ENCODE results near the gene TDRD7.
A peak's percentile ranks its signal among the peaks of the same experiment; 100 is the strongest.

The TDRD7 gene

DNA sequence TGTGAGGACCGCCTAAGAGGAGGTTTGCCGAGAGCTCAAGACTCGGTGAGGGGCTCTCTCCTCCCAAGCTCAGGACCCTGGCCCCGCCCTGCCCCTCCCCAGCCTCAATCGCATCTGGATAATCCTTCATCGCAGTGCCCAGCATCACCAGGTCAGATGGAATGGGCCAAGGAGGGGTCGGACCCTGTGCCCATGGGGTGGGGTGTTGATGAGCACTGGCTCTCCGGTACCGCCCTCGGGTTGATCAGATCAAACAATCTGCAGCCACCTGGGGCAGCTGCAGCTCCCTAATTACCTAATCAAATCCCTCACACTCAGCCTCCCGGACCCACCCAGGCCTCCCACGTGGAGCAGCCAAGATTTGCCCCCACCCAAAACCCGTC is 24.4 kb upstream of the TDRD7 start:
- DNase-seq, result no peak

DNA sequence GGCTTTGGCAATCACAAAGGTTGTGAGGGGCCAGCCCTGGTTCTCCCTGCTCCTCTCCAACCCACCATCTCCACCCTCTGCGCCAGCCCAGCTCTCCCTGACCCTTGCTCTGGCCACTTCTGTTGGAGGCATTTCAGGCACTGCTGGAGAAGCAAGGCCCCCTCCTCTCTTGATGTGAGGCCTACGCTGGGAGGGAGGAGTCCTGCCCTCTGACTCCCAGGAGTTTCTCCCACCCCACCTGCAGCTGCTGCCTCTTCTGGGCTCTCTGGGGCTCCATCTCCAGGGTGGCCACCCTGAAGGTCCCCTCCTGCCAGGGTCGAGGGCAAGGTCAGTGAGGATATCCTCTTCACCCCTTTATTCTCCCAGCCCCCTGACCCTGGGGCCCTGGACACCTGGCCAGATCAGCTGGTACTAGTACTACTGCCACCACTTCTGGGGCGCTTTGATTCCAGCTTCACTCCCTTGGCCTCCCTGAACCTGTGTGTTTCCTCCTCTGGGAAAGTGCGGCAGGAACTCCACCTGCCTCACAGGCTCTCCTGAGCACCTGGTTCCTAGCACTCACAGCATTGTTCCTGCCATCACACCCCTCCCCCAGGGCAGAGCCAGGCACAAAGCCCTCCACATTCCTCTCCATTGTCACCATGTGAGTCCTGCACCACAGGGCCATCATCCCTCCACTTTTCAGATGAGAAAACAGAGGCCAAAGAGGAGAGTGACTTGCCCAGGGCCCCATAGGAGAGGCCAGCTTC is 23.8 kb upstream of the TDRD7 start:
- DNase-seq, result no peak

DNA sequence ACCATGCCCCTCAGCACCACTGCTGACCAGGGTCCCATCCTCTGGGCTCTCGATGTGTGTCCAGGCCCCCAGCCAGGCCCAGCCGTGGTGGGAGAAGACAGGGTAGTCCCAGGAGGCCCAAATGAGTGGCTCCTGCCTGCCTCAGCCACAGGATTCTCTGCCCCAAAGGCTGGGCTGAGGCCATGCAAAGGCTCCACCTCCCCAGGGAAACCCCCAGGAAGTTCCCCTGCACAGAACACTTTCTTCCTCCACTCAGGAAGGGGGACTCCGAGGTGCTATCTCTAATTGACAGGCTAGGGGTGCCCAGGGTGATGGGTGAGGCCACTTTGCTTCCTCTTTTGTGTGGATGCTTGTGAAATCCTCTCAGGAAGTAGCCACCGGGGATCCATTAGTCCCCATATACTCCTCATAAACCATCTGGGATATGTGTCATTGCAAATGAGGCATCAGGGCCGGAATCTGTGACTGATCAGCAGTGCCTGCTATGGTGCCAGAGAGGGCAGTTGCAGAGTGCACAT is 23.1 kb upstream of the TDRD7 start:
- peak; percentile 40 for DNase-seq

DNA sequence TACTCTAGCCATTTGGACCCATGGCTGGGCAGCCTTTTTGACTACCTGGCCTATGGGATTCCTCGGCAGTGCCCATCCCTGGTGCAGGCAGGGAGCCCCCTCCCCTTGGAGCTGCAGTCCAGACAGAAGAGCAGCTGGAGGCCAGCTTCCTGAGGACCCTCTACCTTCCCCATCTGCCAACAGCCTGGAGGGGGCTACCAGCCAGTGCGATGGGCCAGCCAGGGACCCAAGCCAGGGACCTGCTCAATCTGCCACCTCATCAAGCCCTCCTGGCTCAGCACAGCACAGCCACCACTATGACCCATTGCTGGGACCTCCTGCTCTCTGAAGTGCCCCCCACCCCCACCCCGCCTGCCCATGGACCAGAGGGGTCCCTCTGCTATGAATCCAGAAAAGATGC is 22.6 kb upstream of the TDRD7 start:
- DNase-seq, result no peak

DNA sequence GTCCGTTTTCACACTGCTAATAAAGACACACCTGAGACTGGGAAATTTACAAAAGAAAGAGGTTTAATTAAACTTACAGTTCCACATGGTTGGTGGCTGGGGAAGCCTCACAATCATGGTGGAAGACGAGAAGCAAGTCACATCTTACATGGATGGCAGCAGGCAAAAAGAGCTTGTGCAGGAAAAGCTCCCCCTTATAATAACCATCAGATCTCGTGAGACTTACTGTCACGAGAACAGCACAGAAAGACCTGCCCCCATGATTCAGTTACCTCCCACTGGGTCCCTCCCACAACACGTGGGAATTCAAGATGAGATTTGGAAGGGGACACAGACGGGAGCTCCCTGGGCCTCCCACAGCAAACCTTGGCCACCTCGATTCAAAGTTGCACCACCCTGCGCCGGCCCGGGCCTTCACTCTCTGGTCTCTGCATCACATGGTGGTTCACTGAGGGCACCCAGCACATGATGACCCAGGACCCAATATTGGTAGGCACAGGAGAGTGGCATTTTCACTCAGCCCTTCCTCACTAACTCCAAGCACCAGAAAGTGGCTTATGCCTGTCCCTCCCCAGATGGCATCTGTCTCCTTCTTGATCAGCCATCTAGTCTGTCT is 21.0 kb upstream of the TDRD7 start:
- no peak for DNase-seq

DNA sequence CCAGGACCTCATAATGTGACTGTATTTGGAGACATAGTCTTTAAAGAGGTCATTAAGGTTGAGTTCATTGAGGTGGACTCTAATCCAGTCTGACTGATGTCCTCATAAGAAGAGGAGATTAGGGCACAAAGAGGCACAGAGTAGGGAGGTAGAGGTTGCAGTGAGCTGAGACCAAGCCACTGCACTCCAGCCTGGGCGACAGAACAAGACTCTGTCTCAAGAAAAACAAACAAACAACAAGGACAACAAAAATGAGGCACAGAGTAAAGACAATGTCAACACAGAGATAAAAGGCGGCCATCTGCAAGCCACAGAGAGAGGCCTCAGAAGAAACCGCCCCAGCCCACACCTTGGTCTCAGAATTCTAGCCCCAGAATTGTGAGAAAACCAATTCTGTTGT is 17.0 kb upstream of the TDRD7 start:
- DNase-seq, result no peak

DNA sequence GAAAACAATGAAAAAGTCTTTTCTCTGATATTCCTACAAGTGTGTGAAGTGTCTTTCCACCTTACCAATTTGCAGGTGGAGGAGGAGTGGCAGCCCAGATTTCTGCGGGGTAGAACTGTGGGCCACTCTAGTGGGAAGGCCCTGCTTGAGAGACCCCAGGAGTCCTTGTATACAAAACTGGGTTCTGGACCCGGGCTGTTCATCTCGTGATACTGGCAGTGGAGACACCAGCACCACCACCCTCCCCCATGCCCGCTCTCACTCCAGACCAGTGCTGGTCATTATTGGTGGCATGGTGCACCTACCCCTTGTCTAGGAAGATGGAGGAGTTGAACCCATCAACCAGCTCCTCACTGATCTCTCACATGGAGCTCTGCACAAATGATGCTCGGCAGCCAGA is 16.2 kb upstream of the TDRD7 start:
- no peak for DNase-seq

DNA sequence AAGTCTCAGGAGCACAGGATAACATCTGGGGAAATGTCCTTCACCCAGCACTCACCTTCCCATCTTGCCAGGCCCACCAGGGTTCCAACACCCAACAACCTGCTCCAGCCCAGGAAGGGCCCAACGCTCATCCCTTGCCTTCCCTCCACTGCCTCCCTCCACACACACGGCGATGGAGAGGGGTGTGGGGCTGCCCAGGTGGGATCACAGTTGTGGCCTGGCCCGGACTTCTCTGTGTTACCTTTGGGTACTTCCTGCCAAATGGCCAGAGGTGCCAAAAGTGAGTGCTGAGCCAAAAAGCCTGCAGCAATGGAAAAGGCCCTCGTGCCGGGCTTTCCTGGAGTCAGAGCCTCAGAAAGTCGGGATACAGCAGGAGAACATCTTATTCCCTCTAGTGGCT is 15.6 kb upstream of the TDRD7 start:
- no peak for DNase-seq

DNA sequence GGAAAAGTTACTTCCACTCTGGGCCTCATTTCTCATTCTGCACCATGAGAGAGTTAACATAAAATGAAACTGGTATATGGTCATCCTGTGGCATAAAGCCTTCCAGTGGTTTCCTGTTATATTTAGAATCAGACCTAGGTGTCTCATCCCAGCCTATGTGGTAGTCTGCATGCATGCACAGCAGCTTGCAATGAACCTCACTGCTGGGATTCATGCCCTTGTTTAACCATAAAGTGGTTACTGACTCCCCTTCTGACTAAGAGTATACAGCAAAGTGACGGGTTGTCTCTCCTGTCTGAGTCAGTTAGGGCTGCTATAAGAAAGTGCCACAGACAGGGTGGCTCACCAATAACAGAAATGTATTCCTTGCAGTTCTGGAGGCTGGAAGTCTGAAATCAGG is 14.7 kb upstream of the TDRD7 start:
- DNase-seq, result no peak

DNA sequence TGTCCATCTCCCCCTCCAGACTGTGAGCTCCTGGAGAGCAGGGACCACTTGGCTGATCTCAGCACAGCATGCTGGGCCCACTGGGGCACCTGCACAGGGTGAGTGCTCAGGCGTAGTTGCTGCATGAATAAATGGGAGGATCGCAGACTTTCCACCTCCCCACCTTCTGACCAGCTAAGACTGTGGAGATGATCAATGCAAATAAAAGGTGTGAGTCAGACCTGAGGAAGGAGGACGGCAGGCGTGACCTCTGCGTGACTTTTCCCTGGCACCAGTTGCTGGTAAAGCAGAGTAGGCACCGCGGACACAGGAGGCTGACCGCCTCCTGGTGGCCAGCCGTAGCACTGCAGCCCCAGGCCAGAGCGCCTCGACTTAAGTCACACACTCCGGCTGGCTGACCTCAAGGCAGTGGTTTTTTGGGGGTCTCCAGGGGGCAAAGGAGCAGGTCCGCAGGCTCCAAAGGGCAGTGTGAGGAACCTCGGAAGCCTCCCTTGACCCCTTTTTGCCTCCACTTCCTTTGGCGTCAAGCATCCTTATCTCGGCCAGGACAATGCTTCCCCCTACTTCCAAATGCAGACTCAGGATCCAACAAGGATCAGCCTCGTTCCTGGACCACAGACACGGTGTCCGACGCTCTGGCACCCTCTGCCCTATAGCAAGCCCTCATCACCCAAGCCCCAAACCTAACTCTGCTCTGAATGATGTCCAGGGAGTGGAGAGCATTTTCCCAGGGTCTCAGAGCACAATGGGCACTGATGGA is 12.7 kb upstream of the TDRD7 start:
- peak; percentile 61 for DNase-seq

DNA sequence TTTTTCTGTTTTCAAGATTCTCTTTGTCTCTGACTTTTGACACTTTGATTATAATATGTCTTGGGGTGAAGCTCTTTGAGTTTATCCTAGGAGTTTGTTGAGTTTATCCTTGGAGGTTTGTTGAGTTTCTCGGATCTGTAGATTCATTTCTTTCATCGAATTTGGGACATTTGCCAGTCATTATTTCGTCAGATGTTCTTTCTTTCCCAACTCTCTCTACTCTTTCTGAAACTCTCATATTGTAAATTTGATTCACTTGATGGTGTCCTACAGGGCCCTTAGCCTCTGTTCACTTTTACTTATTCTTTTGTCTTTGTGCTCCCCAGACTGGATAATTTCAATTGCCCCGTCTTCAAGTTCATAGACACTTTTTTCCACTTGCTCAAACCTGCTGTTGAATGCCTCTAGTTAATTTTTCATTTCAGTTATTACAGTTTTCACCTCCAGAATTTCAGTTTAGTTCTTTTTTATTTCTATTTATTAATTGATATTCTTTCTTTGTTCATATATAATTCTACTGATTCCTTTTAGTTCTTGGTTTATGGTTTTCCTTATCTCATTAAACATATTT is 8.1 kb upstream of the TDRD7 start:
- no peak for DNase-seq

DNA sequence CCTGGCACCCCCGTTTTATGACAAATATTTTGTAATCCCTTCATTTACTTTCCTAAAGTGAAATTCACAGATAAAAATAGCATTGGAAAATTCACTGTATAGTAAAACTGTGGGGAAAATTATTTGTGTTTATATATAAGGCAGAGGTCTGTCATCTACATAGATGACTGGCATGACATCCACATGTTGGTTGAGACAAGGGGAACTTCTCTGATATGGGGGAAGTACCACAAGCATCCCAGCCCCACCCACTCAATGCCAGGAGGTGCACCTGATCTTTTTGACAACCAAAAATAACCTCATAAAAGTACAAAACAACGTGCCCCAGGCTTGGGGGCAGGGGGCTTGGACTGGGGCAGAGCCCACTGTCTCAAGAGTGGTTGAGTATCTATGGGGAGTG is 6.3 kb upstream of the TDRD7 start:
- no peak for DNase-seq

DNA sequence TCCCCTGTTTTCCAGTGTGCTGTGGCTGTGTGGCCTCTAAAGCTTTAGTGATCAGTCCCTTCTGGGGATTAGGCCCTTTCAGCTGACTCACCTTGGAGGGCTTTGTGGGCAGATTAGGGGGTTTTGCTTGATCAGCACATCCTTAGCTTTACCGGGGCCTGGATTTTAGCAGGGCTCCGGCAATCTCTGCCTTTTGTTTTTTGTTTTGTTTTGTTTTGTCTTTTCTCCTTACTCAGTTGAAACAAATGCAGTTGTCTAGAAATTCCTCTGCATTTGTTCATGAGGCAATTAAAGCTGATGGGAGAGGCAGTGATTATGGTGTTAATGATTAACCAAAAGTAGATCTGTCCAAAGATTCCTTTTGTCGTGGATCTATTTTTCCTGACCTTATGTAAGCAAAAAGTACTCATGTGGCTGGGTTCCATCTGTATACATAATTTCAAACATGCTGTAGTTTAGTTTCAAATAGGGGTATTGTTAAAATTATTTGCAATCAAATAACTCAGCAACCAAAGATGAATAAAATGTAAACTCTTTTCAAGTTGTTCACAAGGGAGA is 5.2 kb upstream of the TDRD7 start:
- no peak for DNase-seq

DNA sequence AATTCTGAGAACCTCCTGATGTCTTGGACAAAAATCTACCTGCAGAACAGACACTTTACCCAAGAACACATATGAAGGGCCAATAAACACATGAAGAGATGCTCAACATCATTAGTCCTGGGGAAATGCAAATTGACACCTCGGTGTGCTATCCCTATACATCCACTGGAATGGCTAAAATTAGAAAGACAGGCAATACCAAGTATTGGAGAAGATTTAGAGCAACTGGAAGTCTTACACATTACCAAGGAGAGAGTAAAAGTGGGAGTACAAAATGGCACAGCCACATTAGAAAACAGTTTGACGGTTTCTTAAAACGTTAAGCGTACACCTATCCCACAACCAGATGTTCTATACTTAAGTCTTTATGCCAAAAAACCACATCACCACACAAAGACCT is 3.3 kb upstream of the TDRD7 start:
- DNase-seq, result no peak

DNA sequence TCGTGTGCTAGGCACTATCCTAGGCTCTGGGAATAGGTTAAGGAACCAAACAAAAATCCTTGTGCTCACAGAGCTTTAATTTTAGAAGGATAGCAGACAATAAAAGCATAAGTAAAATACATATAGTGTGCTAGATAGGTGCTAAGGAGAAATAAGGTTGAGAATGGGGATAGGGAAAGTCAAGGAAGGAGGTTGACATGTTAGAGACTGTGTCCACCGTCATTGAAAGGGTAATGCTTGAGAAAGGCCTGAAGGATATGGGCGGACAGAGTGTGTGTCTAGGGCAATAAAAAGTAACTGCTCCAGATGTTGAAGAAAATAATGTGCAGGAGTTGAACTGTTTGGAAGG is 482 bp upstream of the TDRD7 start:
- DNase-seq, result no peak

DNA sequence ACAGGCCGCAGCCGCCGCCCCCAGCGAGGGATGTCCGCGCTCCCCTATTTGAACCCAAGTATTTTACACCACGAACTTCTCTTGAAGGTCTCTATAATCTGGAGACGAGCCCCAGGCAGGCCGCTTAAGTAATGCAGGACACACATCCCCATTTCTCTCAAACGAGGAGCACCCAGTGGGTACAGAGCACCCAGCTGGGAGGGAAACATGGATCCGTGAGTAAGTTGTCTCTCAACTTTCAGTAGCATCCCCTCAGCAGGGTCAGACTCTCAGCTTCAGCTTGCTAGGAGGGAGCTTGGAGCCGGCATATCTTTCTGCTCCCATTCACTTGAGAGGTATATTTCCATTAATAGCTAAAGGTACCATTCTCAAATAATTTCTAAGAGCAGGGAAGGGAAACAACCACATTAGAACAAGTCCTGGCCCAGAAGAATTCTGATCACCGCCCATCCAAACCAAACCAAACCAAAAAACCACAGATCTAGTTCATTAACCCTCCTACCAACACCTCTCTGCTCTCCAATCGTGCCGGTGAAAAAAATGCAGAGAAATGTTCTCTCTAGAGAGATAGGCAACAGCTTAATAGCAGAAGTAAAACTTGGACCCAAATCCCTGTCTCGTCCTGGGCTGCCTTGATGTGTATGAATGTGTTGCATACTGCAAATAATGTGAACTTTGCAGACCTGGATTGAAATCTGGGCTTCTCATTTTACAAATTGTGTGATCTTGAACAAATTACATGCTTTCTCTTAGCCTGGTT is 910 bp downstream of the TDRD7 start:
- DNase-seq, result no peak

DNA sequence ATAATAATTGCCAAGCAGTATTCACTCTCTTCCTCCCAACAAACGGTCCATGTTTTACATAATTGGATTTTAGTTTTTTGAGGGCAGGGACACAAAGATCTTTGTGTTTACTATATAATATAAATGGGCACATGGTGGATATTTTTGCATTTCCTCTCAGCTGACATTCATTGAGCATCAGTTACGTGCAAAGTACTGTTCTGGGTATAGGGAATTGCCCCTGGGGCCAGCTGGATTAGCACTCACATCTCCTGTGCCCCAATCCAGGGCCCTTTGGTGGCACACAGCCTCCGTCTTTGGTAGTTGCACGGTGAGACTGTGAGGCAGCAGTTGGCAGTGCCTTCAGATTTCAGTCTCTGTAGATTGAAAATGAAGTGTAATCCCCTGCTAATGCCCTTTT is 1.6 kb downstream of the TDRD7 start:
- no peak for DNase-seq

DNA sequence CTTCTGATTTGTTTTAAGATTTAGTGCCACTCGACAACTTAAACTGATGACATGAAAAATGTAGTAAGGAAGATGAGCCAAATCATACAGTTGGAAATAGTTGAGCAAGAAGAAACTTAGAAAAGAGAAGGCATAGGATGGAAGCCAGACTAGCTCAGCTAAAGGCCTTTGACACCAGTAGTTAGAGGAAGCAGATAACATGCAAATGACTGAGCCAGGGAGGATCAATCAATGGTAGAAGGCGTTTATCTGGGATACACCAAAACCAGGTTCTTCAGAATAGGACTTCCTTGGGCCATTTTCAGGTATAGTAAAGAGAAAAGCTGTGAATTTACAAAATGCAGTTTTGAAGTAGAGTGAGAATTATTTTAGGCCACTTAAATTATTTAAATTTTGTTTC is 3.2 kb downstream of the TDRD7 start:
- no peak for DNase-seq

DNA sequence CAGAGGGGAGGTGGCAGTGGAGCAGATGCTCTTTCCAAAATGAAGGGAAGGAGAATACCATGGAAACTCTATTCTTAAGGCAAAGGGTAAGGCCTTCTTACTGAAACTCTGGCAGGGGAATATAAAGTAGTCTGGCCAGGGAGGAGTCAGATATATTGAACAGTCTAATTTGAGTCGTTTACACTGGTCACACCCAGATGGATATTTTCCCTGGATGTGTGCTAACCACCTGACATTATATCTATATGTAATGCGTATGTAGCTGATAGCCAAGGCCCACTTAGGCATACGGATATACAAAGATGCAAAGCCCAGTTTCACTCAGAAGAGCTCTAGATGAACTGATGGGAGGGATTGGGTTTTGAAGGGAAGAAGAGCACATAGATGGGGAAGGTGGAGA is 7.0 kb downstream of the TDRD7 start:
- DNase-seq, result no peak

DNA sequence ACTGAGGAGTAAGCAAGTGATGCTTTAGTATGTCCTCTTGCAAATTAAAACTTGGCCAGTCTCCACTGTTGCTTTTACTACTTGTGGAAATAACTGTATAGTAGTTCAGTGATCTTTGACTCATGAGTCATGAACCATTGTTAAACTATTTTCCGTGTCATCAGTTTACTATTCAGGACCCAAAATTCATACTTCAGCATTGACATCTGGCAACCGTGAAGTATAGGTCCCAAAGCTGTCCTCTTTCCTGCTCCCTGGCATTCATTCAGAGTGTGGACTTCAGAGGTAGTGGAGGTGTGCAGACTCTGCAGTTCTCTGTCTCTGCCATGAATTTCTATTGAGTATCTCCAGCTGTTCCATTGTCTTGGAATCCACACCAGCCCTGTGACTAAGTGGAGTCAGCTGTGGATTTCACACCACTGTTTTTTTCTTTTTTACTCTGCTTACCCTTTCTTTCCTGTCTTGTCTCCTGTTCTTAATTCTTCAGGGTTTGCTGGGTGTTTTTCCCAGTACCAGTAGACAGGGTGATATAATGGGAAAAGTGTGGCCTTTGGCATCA is 7.5 kb downstream of the TDRD7 start:
- DNase-seq, result no peak

DNA sequence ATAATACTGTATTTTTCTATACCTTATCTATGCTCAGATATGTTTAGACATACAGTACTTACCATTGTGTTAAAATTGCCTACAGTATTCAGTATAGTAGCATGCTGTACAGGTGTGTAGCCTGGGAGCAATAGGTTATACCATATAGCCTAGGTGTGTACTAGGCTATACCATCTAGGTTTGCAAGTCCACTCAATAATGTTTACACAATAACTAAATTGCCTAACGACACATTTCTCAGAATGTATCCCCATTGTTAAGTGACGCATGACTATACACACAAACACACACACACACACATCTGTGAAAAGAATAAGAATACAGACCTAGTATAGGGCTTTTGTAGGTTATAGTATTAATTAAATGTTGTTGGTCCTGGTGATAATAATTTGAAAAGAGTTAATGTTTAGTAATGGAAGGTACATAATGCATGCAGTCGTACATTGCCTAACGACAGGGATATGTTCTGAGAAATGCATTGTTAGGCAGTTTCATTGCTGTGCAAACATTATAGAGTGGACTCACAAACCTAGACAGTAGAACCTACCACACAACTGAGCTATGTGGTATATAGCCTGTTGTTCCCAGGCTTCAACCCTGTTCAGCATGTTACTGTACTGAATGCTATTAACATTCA is 13.6 kb downstream of the TDRD7 start:
- no peak for DNase-seq

DNA sequence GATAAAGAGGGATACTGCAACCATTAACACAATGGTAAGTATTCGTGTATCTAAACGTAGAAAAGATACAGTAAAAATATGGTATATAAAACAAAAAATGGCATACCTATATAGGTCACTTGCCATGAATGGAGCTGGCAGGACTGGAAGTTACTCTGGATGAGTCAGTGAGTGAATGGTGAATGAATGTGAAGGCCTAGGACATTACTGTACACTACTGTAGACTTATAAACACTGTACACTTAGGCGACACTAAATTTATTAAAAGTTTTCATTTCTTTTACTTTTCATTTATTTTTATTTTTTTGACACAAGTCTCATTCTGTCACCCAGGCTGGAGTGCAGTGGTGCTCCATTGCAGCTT is 14.1 kb downstream of the TDRD7 start:
- no peak for DNase-seq

Data from CD4-positive, alpha-beta T cell treated with Interleukin-17A for 1 hour (primary cell).